ENCODE measurements around the gene MRPS23. TPM values are rescaled to one million over a fixed set of nuclear protein-coding genes. Genes with fewer than 3 reads are reported as not detected.
A peak's percentile ranks its signal among the peaks of the same experiment; 100 is the strongest.

MRPS23 gene
- total RNA-seq, 2 experiments from 2014 or later = 42.6 to 69.7 TPM

DNA sequence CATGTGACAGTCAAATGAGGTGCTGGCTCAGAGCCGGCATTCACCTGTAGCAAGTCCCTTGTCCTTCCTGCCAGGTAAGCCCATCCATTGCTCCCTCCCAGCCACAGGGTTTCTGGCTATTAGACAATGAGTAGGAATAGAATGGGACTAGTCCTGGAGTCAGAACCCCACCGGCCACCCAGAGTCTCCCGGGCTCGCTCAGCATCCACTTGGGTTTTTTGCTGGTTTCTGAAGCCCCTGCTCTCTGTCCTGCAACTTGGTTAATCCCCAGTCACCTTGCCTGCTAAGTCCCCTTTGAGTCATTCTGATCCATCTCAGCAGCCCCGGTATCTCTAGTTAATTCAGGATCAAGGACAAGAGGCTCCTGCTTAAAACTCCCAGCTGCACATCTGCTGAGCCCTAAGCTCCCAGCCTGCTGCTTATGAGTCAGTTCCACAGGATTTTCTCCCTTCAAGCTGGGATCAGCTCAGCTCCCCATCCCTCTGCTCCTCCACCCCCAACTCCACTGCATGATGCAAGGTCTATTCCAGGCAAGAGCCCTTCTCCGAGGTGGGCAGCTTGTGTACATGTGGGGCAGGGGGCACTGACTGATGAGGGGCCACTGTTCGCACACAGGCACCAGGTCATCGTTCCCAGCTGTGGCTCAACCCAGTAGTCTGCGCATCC, 19.9 kb upstream of the MRPS23 start:
- POLR2A ChIA-PET = no interaction called here
- H3K9me3 Mint-ChIP-seq (ENCODE audit: low read depth) = no peaks in the 10 kb centered on the region
- H3K27ac Mint-ChIP-seq = no peak overlapping the region
- CTCF ChIA-PET = interaction anchor here (1.1 to 6.1 kb wide), 9 partner anchors 9 to 137 kb away, joined by 3 to 33 read pairs (median 4); partner anchors contain the start of gene SRSF1
- intact Hi-C loops (cut with DNase I, micrococcal nuclease) = no loop called here
- H3K36me3 Mint-ChIP-seq (ENCODE audit: low read depth) = no peaks in the 10 kb centered on the region
- peaks cover 19% of the 10 kb centered on the region for H3K27me3 Mint-ChIP-seq
- H3K4me1 Mint-ChIP-seq = peaks cover 17% of the 10 kb centered on the region
- H3K4me3 Mint-ChIP-seq = no peak overlapping the region
- DNase-seq (no peak), ATAC-seq (no peak)

GRCh38 chr17:57868910-57869616, 19.2 kb upstream of the MRPS23 start:
- DNase-seq = no peak
- intact Hi-C loops (cut with DNase I, micrococcal nuclease) = no loop called here
- H3K4me3 Mint-ChIP-seq = no peak overlapping the region
- no peaks in the 10 kb centered on the region for H3K36me3 Mint-ChIP-seq (ENCODE audit: low read depth)
- H3K9me3 Mint-ChIP-seq (ENCODE audit: low read depth) = no peaks in the 10 kb centered on the region
- no peak overlapping the region for H3K27ac Mint-ChIP-seq
- peaks cover 17% of the 10 kb centered on the region for H3K27me3 Mint-ChIP-seq
- CTCF ChIA-PET = interaction anchor here (1.2 to 6.1 kb wide), 7 partner anchors 9 to 124 kb away, joined by 3 to 33 read pairs (median 4); no protein-coding TSS in a partner anchor
- POLR2A ChIA-PET = no interaction called here
- peaks cover 15% of the 10 kb centered on the region for H3K4me1 Mint-ChIP-seq
- no peak for ATAC-seq

GRCh38 chr17:57868007-57868909, 18.4 kb upstream of the MRPS23 start:
- intact Hi-C loops (cut with DNase I, micrococcal nuclease) = no loop called here
- Mint-ChIP-seq H3K4me3 (no peak overlapping the region), H3K9me3 (ENCODE audit: low read depth) (no peaks in the 10 kb centered on the region), H3K27ac (peak overlapping the region; percentile 10), H3K27me3 (peaks cover 9% of the 10 kb centered on the region), H3K4me1 (peaks cover 11% of the 10 kb centered on the region), H3K36me3 (ENCODE audit: low read depth) (no peaks in the 10 kb centered on the region)
- ATAC-seq (peak; percentile 89), DNase-seq (peak; percentile 58)
- POLR2A ChIA-PET = no interaction called here
- CTCF ChIA-PET = interaction anchor here (0.7 to 6.1 kb wide), 10 partner anchors 8 to 293 kb away, joined by 3 to 33 read pairs (median 4); partner anchors contain the start of gene CUEDC1

- ChIA-PET POLR2A (no interaction called here), CTCF (interaction anchor here (0.7 to 6.1 kb wide), 5 partner anchors 10 to 246 kb away, joined by 3 to 33 read pairs (median 3); no protein-coding TSS in a partner anchor)
- ATAC-seq (no peak), DNase-seq (no peak)
- H3K36me3 Mint-ChIP-seq (ENCODE audit: low read depth) = no peaks in the 10 kb centered on the region
- H3K27ac Mint-ChIP-seq = no peak overlapping the region
- H3K4me1 Mint-ChIP-seq = peaks cover 11% of the 10 kb centered on the region
- H3K9me3 Mint-ChIP-seq (ENCODE audit: low read depth) = no peaks in the 10 kb centered on the region
- intact Hi-C loops (cut with DNase I, micrococcal nuclease) = no loop called here
- H3K4me3 Mint-ChIP-seq = no peak overlapping the region
- H3K27me3 Mint-ChIP-seq = peaks cover 8% of the 10 kb centered on the region
Measured at GRCh38 chr17:57867126-57867525, 17.3 kb upstream of the MRPS23 start.

GRCh38 chr17:57866723-57867122, 16.9 kb upstream of the MRPS23 start:
- Mint-ChIP-seq H3K9me3 (ENCODE audit: low read depth) (no peaks in the 10 kb centered on the region), H3K4me3 (no peak overlapping the region), H3K27me3 (peaks cover 6% of the 10 kb centered on the region), H3K27ac (no peak overlapping the region), H3K4me1 (peaks cover 11% of the 10 kb centered on the region), H3K36me3 (ENCODE audit: low read depth) (no peaks in the 10 kb centered on the region)
- ChIA-PET POLR2A (no interaction called here), CTCF (interaction anchor here (0.7 to 6.1 kb wide), 4 partner anchors 10 to 246 kb away, joined by 3 to 33 read pairs (median 4); no protein-coding TSS in a partner anchor)
- ATAC-seq (no peak), DNase-seq (no peak)
- intact Hi-C loops (cut with DNase I, micrococcal nuclease) = no loop called here

DNA sequence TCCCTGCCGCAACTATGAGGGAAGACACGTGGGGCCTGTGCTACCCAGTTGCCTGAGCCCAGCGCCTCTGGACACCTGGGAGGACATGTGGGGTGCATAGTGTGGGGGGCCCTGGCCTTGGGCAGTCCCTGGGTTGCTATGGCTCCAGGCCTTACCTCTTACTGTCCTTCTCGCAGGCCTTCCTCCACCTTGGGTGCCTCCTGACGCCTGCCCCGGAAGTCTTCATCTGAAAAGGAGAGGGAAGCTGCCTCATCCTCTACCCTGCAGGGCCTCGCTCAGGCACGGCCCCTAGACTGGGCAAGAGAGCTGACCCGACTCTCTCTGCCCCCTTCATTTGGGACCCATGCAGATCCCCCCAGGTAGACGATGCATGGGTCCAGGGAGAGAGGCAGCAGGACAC, 16.5 kb upstream of the MRPS23 start:
- CTCF ChIA-PET = interaction anchor here (0.9 to 6.1 kb wide), 2 partner anchors 9 to 25 kb away, joined by 3 to 33 read pairs; no protein-coding TSS in a partner anchor

GRCh38 chr17:57864273-57864672, 14.4 kb upstream of the MRPS23 start:
- H3K36me3 Mint-ChIP-seq (ENCODE audit: low read depth) = no peaks in the 10 kb centered on the region
- H3K9me3 Mint-ChIP-seq (ENCODE audit: low read depth) = no peaks in the 10 kb centered on the region
- H3K27ac Mint-ChIP-seq = no peak overlapping the region
- peaks cover 21% of the 10 kb centered on the region for H3K4me1 Mint-ChIP-seq
- CTCF ChIA-PET = interaction anchor here (0.7 to 15.7 kb wide), 2 partner anchors 136 to 852 kb away, joined by 3 to 249 read pairs; partner anchors contain the start of gene SRSF1
- intact Hi-C loops (cut with DNase I, micrococcal nuclease) = no loop called here
- H3K4me3 Mint-ChIP-seq = no peak overlapping the region
- ATAC-seq = no peak
- POLR2A ChIA-PET = no interaction called here
- no peak for DNase-seq
- H3K27me3 Mint-ChIP-seq = peaks cover 11% of the 10 kb centered on the region

More for the DNA sequence above, 16.5 kb upstream of the MRPS23 start:
- peaks cover 6% of the 10 kb centered on the region for H3K27me3 Mint-ChIP-seq
- no peak for ATAC-seq
- intact Hi-C loops (cut with DNase I, micrococcal nuclease) = no loop called here
- H3K9me3 Mint-ChIP-seq (ENCODE audit: low read depth) = no peaks in the 10 kb centered on the region
- POLR2A ChIA-PET = no interaction called here
- DNase-seq = no peak
- H3K4me3 Mint-ChIP-seq = no peak overlapping the region
- peaks cover 11% of the 10 kb centered on the region for H3K4me1 Mint-ChIP-seq
- H3K36me3 Mint-ChIP-seq (ENCODE audit: low read depth) = no peaks in the 10 kb centered on the region
- no peak overlapping the region for H3K27ac Mint-ChIP-seq

- Mint-ChIP-seq H3K9me3 (ENCODE audit: low read depth) (no peaks in the 10 kb centered on the region), H3K36me3 (ENCODE audit: low read depth) (no peaks in the 10 kb centered on the region), H3K27me3 (peaks cover 13% of the 10 kb centered on the region), H3K4me1 (peaks cover 16% of the 10 kb centered on the region), H3K4me3 (no peak overlapping the region), H3K27ac (no peak overlapping the region)
- POLR2A ChIA-PET = no interaction called here
- intact Hi-C loops (cut with DNase I, micrococcal nuclease) = no loop called here
- no peak for DNase-seq
- CTCF ChIA-PET = interaction anchor here (0.6 to 15.7 kb wide), 3 partner anchors 30 to 137 kb away, joined by 3 to 249 read pairs (median 6); partner anchors contain the start of gene SRSF1
- no peak for ATAC-seq
Measured at GRCh38 chr17:57862694-57863667, 13.1 kb upstream of the MRPS23 start.

DNA sequence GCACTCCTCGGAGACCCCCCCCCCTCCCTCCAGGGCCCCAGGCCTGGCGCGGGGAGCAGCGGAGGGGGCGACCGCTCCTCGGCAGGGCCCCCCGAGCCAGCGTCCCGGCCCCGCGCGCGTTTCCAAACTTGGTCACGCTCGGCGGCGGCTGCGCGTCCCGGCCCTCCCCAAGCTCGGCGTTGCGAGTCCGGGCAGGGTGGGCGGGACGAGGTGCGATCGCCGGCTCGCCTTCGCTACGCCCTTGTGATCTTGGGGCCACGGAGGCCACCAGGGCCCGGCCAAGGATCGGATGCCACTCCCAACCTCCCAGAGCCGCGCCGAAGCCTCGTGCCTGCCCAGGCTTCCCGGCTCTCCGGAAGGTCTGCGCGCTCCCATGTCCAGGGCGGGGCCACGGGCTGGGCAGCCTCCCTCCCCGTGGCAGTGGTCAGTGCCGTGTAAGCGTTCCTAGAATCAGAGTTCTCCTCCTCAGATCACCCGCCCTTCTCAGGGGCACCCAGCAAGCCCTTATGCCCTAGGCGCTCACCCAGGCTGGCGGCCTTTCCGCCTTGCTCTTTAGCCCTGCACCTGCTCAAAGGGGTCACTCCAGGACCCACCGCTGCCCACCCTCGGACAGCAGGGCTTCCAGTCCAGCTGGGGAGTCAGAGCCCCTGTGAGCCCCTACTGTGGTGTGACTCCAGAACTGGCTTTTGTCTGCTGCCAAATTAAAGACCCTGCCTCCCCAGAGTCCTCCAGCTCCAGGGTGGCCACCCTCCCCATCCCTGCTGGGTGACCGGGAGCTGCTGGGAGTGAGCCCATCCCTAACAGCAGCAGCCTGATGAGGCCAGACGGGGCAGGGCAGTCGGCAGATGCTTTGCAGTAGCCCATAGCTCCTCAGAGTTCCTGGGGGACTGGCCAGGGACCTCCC, 12.2 kb upstream of the MRPS23 start:
- ATAC-seq = no peak
- no peak overlapping the region for H3K27ac Mint-ChIP-seq
- intact Hi-C loops (cut with DNase I, micrococcal nuclease) = no loop called here
- H3K9me3 Mint-ChIP-seq (ENCODE audit: low read depth) = no peaks in the 10 kb centered on the region
- ChIA-PET CTCF (interaction anchor here (1.0 to 15.7 kb wide), 7 partner anchors 8 to 311 kb away, joined by 4 to 249 read pairs (median 6); partner anchors contain the start of gene SRSF1), POLR2A (no interaction called here)
- H3K4me1 Mint-ChIP-seq = peaks cover 9% of the 10 kb centered on the region
- no peaks in the 10 kb centered on the region for H3K36me3 Mint-ChIP-seq (ENCODE audit: low read depth)
- peak overlapping the region; percentile 60 for H3K4me3 Mint-ChIP-seq
- peaks cover 13% of the 10 kb centered on the region for H3K27me3 Mint-ChIP-seq
- DNase-seq = no peak

Data from activated CD4-positive, alpha-beta T cell treated with anti-CD3 and anti-CD28 coated beads for 36 hours (primary cell).